Measurements from ENCODE around the gene SHC1.

Gene SHC1

DNA sequence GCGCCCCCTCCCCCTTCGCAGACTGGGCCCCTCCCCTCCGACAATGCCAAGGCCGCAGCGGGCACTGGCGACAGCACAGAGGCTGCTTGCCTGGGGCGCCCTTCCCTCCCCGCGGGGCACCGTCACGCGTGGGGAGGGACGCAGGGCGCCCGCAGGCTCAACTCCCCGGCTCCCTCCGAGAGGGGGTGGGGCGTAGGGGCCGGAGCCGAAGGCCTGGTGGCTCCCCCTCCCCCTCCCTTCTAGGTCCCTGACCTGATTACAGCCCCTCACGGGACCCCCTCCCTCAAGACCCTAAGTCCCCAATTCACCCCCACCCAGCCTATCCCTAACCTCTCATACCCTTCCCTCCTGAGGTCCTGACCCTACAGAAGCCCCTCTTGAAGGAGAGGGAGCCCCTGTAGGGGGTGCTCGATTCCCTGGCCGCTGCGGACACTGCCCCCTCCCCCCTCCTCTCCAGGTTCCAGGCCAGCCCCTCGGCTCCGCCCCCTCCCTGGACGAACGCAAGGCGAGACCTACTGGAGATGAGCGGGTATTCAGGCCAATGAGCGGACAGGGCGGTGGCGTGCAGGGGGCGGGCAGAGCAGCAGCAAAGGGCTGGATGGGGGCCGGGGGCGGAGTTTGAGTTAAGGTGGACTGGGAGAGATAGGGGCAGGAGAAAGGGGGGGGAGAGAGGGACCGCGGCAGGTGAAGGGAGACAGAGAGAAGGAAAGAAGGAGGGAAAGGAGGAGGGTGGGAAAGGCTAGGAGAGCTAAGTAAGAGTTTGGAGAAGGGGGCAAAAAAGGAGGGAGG, 31.3 kb upstream of the SHC1 start:
- peak; percentile 86 for TF ChIP-seq CTCF (IDR thresholded peaks at IDR 0.05; ENCODE audit: low read depth, low read length)
- H3K36me3 ChIP-seq = peaks cover 11% of the 10 kb centered on the region
- H3K27ac ChIP-seq = peak overlapping the region; percentile 99
- peak; percentile 100 for DNase-seq
- peak overlapping the region; percentile 64 for H3K4me3 ChIP-seq (ENCODE audit: low read depth, low read length)
- no peaks in the 10 kb centered on the region for H3K27me3 ChIP-seq (ENCODE audit: insufficient read depth, low read depth, severe bottlenecking)
- H3K9me3 ChIP-seq (ENCODE audit: severe bottlenecking) = no peaks in the 10 kb centered on the region

DNA sequence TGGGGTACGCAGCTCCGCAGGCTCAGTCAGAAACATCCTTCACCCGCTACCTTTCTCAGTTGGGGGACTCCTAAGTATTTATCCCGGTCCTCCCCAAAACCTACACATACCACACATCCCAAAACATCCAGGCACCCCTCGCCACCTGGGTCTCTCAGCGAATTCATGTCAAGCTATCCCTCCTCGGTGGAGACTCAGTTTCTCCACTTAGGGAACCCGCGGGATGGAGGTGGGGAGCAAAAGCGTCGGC, 30.8 kb upstream of the SHC1 start:
- Histone ChIP-seq H3K27ac (peak overlapping the region; percentile 99), H3K27me3 (ENCODE audit: insufficient read depth, low read depth, severe bottlenecking) (no peaks in the 10 kb centered on the region), H3K4me3 (ENCODE audit: low read depth, low read length) (peak overlapping the region; percentile 64), H3K9me3 (ENCODE audit: severe bottlenecking) (no peaks in the 10 kb centered on the region), H3K36me3 (peaks cover 8% of the 10 kb centered on the region)
- no peak for DNase-seq
- no peak for TF ChIP-seq CTCF (IDR thresholded peaks at IDR 0.05; ENCODE audit: low read depth, low read length)

GRCh38 chr1:155000726-155001424, 30.3 kb upstream of the SHC1 start:
- peak overlapping the region; percentile 64 for H3K4me3 ChIP-seq (ENCODE audit: low read depth, low read length)
- no peaks in the 10 kb centered on the region for H3K9me3 ChIP-seq (ENCODE audit: severe bottlenecking)
- peak; percentile 100 for DNase-seq
- H3K27me3 ChIP-seq (ENCODE audit: insufficient read depth, low read depth, severe bottlenecking) = no peaks in the 10 kb centered on the region
- peak overlapping the region; percentile 99 for H3K27ac ChIP-seq
- peaks cover 4% of the 10 kb centered on the region for H3K36me3 ChIP-seq
- peak; percentile 41; the same call in 1 of the 2 replicates for TF ChIP-seq CTCF (IDR thresholded peaks at IDR 0.05; ENCODE audit: low read depth, low read length)

GRCh38 chr1:155000411-155000725, 29.8 kb upstream of the SHC1 start:
- Histone ChIP-seq H3K27ac (peak overlapping the region; percentile 99), H3K9me3 (ENCODE audit: severe bottlenecking) (no peaks in the 10 kb centered on the region), H3K36me3 (peaks cover 4% of the 10 kb centered on the region; the same call in 1 of the 2 replicates), H3K27me3 (ENCODE audit: insufficient read depth, low read depth, severe bottlenecking) (no peaks in the 10 kb centered on the region), H3K4me3 (ENCODE audit: low read depth, low read length) (peak overlapping the region; percentile 64)
- DNase-seq = no peak
- TF ChIP-seq CTCF (IDR thresholded peaks at IDR 0.05; ENCODE audit: low read depth, low read length) = no peak

GRCh38 chr1:154999571-155000410, 29.2 kb upstream of the SHC1 start:
- peak overlapping the region; percentile 99 for H3K27ac ChIP-seq
- H3K36me3 ChIP-seq = peaks cover 4% of the 10 kb centered on the region; the same call in 1 of the 2 replicates
- TF ChIP-seq CTCF (IDR thresholded peaks at IDR 0.05; ENCODE audit: low read depth, low read length) = no peak
- H3K27me3 ChIP-seq (ENCODE audit: insufficient read depth, low read depth, severe bottlenecking) = no peaks in the 10 kb centered on the region
- no peaks in the 10 kb centered on the region for H3K9me3 ChIP-seq (ENCODE audit: severe bottlenecking)
- H3K4me3 ChIP-seq (ENCODE audit: low read depth, low read length) = peak overlapping the region; percentile 64
- DNase-seq = peak; percentile 92
